Rectal smooth muscle tissue (tissue), 1 donor: ENCODE measurements around the gene LSAMP.

Source experiments
- H3K27ac ChIP-seq: one replicate; pipeline ENCODE4 v1.7.0; 2013; ENCODE audit warnings: low read depth, low read length, inconsistent platforms
- H3K27me3 ChIP-seq: one replicate; pipeline ENCODE4 v1.7.0; 2013; ENCODE audit warnings: low read length; ENCODE audit not compliant: control insufficient read depth, insufficient read depth
- H3K36me3 ChIP-seq: one replicate; pipeline ENCODE4 v1.7.0; 2013; ENCODE audit warnings: low read length; ENCODE audit not compliant: control insufficient read depth, insufficient read depth
- H3K4me1 ChIP-seq: one replicate; pipeline ENCODE4 v1.7.0; 2013; ENCODE audit warnings: low read length; ENCODE audit not compliant: control insufficient read depth, insufficient read depth
- H3K4me3 ChIP-seq: one replicate; pipeline ENCODE4 v1.7.0; 2013; ENCODE audit warnings: low read length
- H3K9ac ChIP-seq: one replicate; pipeline ENCODE4 v1.7.0; 2013; ENCODE audit warnings: low read length

The LSAMP gene

GRCh38 chr3:116340680-116341216, 104.5 kb downstream of the LSAMP start:
- Histone ChIP-seq H3K4me1 (peaks cover 6% of the 10 kb centered on the region), H3K4me3 (no peak overlapping the region), H3K36me3 (no peaks in the 10 kb centered on the region), H3K9ac (no peak overlapping the region), H3K27ac (no peak overlapping the region), H3K27me3 (no peaks in the 10 kb centered on the region)

GRCh38 chr3:116339441-116340028, 105.8 kb downstream of the LSAMP start:
- Histone ChIP-seq H3K27ac (peak overlapping the region; percentile 33), H3K4me3 (no peak overlapping the region), H3K27me3 (no peaks in the 10 kb centered on the region), H3K9ac (no peak overlapping the region), H3K4me1 (peaks cover 6% of the 10 kb centered on the region), H3K36me3 (no peaks in the 10 kb centered on the region)

GRCh38 chr3:116338713-116339112, 106.6 kb downstream of the LSAMP start:
- no peaks in the 10 kb centered on the region for H3K36me3 ChIP-seq
- no peak overlapping the region for H3K9ac ChIP-seq
- H3K4me3 ChIP-seq = no peak overlapping the region
- peaks cover 6% of the 10 kb centered on the region for H3K4me1 ChIP-seq
- no peak overlapping the region for H3K27ac ChIP-seq
- no peaks in the 10 kb centered on the region for H3K27me3 ChIP-seq

- no peaks in the 10 kb centered on the region for H3K27me3 ChIP-seq
- H3K4me1 ChIP-seq = peaks cover 6% of the 10 kb centered on the region
These were observed 108.1 kb downstream of the LSAMP start for GRCh38 chr3:116337229-116337628.

GRCh38 chr3:116331380-116331779, 113.9 kb downstream of the LSAMP start:
- no peaks in the 10 kb centered on the region for H3K36me3 ChIP-seq
- no peak overlapping the region for H3K9ac ChIP-seq
- no peak overlapping the region for H3K4me3 ChIP-seq
- no peak overlapping the region for H3K27ac ChIP-seq
- H3K27me3 ChIP-seq = no peaks in the 10 kb centered on the region
- H3K4me1 ChIP-seq = no peaks in the 10 kb centered on the region

More at GRCh38 chr3:116337229-116337628, 108.1 kb downstream of the LSAMP start:
- H3K9ac ChIP-seq = no peak overlapping the region
- H3K4me3 ChIP-seq = no peak overlapping the region
- H3K27ac ChIP-seq = no peak overlapping the region
- no peaks in the 10 kb centered on the region for H3K36me3 ChIP-seq

- Histone ChIP-seq H3K27ac (no peak overlapping the region), H3K27me3 (no peaks in the 10 kb centered on the region), H3K9ac (no peak overlapping the region), H3K4me1 (no peaks in the 10 kb centered on the region), H3K36me3 (no peaks in the 10 kb centered on the region), H3K4me3 (no peak overlapping the region)
These were observed 122.4 kb downstream of the LSAMP start for GRCh38 chr3:116322750-116323375.

GRCh38 chr3:116318370-116318769, 126.9 kb downstream of the LSAMP start:
- Histone ChIP-seq H3K4me1 (peaks cover 6% of the 10 kb centered on the region), H3K27me3 (no peaks in the 10 kb centered on the region), H3K27ac (no peak overlapping the region), H3K4me3 (no peak overlapping the region), H3K36me3 (no peaks in the 10 kb centered on the region), H3K9ac (no peak overlapping the region)

- H3K9ac ChIP-seq = no peak overlapping the region
- H3K36me3 ChIP-seq = no peaks in the 10 kb centered on the region
- no peaks in the 10 kb centered on the region for H3K27me3 ChIP-seq
- H3K27ac ChIP-seq = no peak overlapping the region
- no peak overlapping the region for H3K4me3 ChIP-seq
- H3K4me1 ChIP-seq = peaks cover 7% of the 10 kb centered on the region
These were observed 128.5 kb downstream of the LSAMP start for GRCh38 chr3:116316771-116317170.

- H3K27ac ChIP-seq = peak overlapping the region; percentile 41
- peaks cover 10% of the 10 kb centered on the region for H3K4me1 ChIP-seq
- no peaks in the 10 kb centered on the region for H3K27me3 ChIP-seq
- no peaks in the 10 kb centered on the region for H3K36me3 ChIP-seq
- no peak overlapping the region for H3K9ac ChIP-seq
- no peak overlapping the region for H3K4me3 ChIP-seq
These were observed 130.8 kb downstream of the LSAMP start for GRCh38 chr3:116314476-116314875.

- H3K36me3 ChIP-seq = no peaks in the 10 kb centered on the region
- no peak overlapping the region for H3K4me3 ChIP-seq
- H3K4me1 ChIP-seq = peaks cover 14% of the 10 kb centered on the region
- no peak overlapping the region for H3K9ac ChIP-seq
- no peak overlapping the region for H3K27ac ChIP-seq
- H3K27me3 ChIP-seq = no peaks in the 10 kb centered on the region
These were observed 138.6 kb downstream of the LSAMP start for GRCh38 chr3:116306720-116307119.

- Histone ChIP-seq H3K4me1 (peaks cover 19% of the 10 kb centered on the region), H3K4me3 (no peak overlapping the region), H3K9ac (no peak overlapping the region), H3K27ac (no peak overlapping the region), H3K36me3 (no peaks in the 10 kb centered on the region), H3K27me3 (no peaks in the 10 kb centered on the region)
These were observed 139.1 kb downstream of the LSAMP start for GRCh38 chr3:116306149-116306548.

GRCh38 chr3:116302087-116302747, 143.1 kb downstream of the LSAMP start:
- Histone ChIP-seq H3K9ac (no peak overlapping the region), H3K36me3 (no peaks in the 10 kb centered on the region), H3K4me3 (no peak overlapping the region), H3K27ac (peak overlapping the region; percentile 30), H3K4me1 (peaks cover 29% of the 10 kb centered on the region), H3K27me3 (no peaks in the 10 kb centered on the region)
